IMR-90 (cell line): ENCODE measurements around the gene SLC8A1. TPM values are rescaled to one million over a fixed set of nuclear protein-coding genes. Genes with fewer than 3 reads are reported as not detected.
A peak's percentile ranks its signal among the peaks of the same experiment; 100 is the strongest.

Source experiments
- ATAC-seq: fragments of 200-7000 bp; cut with Tn5 transposase; 2 replicates; pipeline ENCODE4 v1.9.1; 2020; ENCODE audit warnings: low read depth, mild to moderate bottlenecking, moderate library complexity
- BruUV-seq: library from RNA; stranded (reverse); fragments of 400-500 nt; replicated peaks from 2 replicates; lab custom pipeline; 2021; lab: Mats Ljungman, UMichigan
- CTCF ChIA-PET: fragments of 300-600 bp; formaldehyde crosslinking; extraction: SDS; loops from one replicate; lab custom pipeline; 2021; ENCODE audit warnings: antibody characterized with exemption; lab: Yijun Ruan, JAX
- POLR2A ChIA-PET: fragments of 300-600 bp; sonication (Branson Sonifier 250); formaldehyde crosslinking; loops from one replicate; lab custom pipeline; 2022; ENCODE audit warnings: antibody characterized with exemption; ENCODE audit not compliant: unreplicated experiment; lab: Charles Lee
- DNase-seq: peaks from one replicate; pipeline ENCODE4 v3.0.0; 2013
- H2AFZ ChIP-seq: replicated peaks from 2 replicates; pipeline ENCODE3; 2013; ENCODE audit warnings: low read length, mild to moderate bottlenecking; ENCODE audit not compliant: poor library complexity
- H2AK5ac ChIP-seq: 2 replicates; pipeline ENCODE4 v1.6.1; 2013; ENCODE audit warnings: low read depth, low read length, inconsistent platforms
- H2AK9ac ChIP-seq: replicated peaks from 2 replicates; pipeline ENCODE3; 2013; ENCODE audit warnings: mild to moderate bottlenecking, low read depth, low read length, moderate library complexity; ENCODE audit not compliant: poor library complexity
- H2BK120ac ChIP-seq: 2 replicates; pipeline ENCODE4 v1.6.1; 2013; ENCODE audit warnings: low read depth, low read length, inconsistent platforms
- H2BK15ac ChIP-seq: 3 replicates; pipeline ENCODE4 v1.6.1; 2013; ENCODE audit warnings: low read depth, low read length, inconsistent platforms
- H2BK20ac ChIP-seq: 2 replicates; pipeline ENCODE4 v1.6.1; 2013; ENCODE audit warnings: low read depth, mild to moderate bottlenecking, inconsistent platforms, low read length, moderate library complexity
- H2BK5ac ChIP-seq: 2 replicates; pipeline ENCODE4 v1.6.1; 2013; ENCODE audit warnings: mild to moderate bottlenecking, low read depth, low read length, inconsistent platforms; ENCODE audit not compliant: poor library complexity, severe bottlenecking
- H3K14ac ChIP-seq: replicated peaks from 2 replicates; pipeline ENCODE4 v1.6.1; 2013; ENCODE audit warnings: low read depth, low read length, inconsistent platforms
- H3K18ac ChIP-seq: 2 replicates; pipeline ENCODE4 v1.6.1; 2013; ENCODE audit warnings: low read depth, low read length, control low read depth
- H3K23ac ChIP-seq: 2 replicates; pipeline ENCODE4 v1.6.1; 2013; ENCODE audit warnings: low read depth, low read length, inconsistent platforms
- H3K27ac ChIP-seq: 2 replicates; pipeline ENCODE4 v1.5.1; 2013; ENCODE audit warnings: mild to moderate bottlenecking, control low read depth, low read length; ENCODE audit not compliant: insufficient read depth
- H3K27me3 ChIP-seq: 2 replicates; pipeline ENCODE4 v1.6.1; 2013; ENCODE audit warnings: low read length; ENCODE audit not compliant: control insufficient read depth, insufficient read depth
- H3K36me3 ChIP-seq: 2 replicates; pipeline ENCODE4 v1.6.1; 2013; ENCODE audit warnings: low read length, mixed read lengths; ENCODE audit not compliant: control insufficient read depth, insufficient read depth
- H3K4ac ChIP-seq: 2 replicates; pipeline ENCODE4 v1.6.1; 2013; ENCODE audit warnings: low read depth, low read length, inconsistent platforms
- H3K4me1 ChIP-seq: 2 replicates; pipeline ENCODE4 v1.6.1; 2013; ENCODE audit warnings: low read length, mixed read lengths; ENCODE audit not compliant: control insufficient read depth, insufficient read depth
- H3K4me2 ChIP-seq: 2 replicates; pipeline ENCODE4 v1.6.1; 2013; ENCODE audit warnings: low read depth, mild to moderate bottlenecking, control low read depth, low read length, moderate library complexity
- H3K4me3 ChIP-seq: 2 replicates; pipeline ENCODE4 v1.5.1; 2013; ENCODE audit warnings: low read depth, mild to moderate bottlenecking, control low read depth, low read length, moderate library complexity; ENCODE audit not compliant: insufficient read depth
- H3K56ac ChIP-seq: 2 replicates; pipeline ENCODE4 v1.6.1; 2013; ENCODE audit warnings: low read length, inconsistent platforms; ENCODE audit not compliant: insufficient read depth; ENCODE audit errors: extremely low read depth
- H3K79me1 ChIP-seq, 2 experiments: 2 replicates each; pipeline ENCODE4 v1.6.1; 2013; ENCODE audit warnings: low read length in 2 of 2, inconsistent platforms in 1 of 2, low read depth in 1 of 2
- H3K9ac ChIP-seq: 2 replicates; pipeline ENCODE4 v1.6.1; 2013; ENCODE audit warnings: low read depth, low read length, control low read depth
- H3K9me1 ChIP-seq: 2 replicates; pipeline ENCODE4 v1.6.1; 2013; ENCODE audit warnings: low read length, inconsistent platforms; ENCODE audit not compliant: insufficient read depth
- H3K9me3 ChIP-seq: 2 replicates; pipeline ENCODE4 v1.6.1; 2013; ENCODE audit warnings: low read length; ENCODE audit not compliant: control insufficient read depth, insufficient read depth
- H4K20me1 ChIP-seq: 2 replicates; pipeline ENCODE4 v1.6.1; 2013; ENCODE audit warnings: low read length, inconsistent platforms; ENCODE audit not compliant: insufficient read depth
- H4K5ac ChIP-seq: 2 replicates; pipeline ENCODE4 v1.6.1; 2013; ENCODE audit warnings: mild to moderate bottlenecking, low read depth, low read length, control low read depth
- H4K8ac ChIP-seq, 2 experiments: 2 replicates each; pipeline ENCODE4 v1.6.1; 2013; ENCODE audit warnings: low read depth in 2 of 2, low read length in 2 of 2, control low read depth in 1 of 2, inconsistent platforms in 1 of 2
- H4K91ac ChIP-seq: 2 replicates; pipeline ENCODE4 v1.6.1; 2013; ENCODE audit warnings: low read depth, low read length, inconsistent platforms; ENCODE audit not compliant: insufficient read depth
- CEBPB ChIP-seq: IDR thresholded peaks from 2 replicates; pipeline ENCODE4 v1.6.1; 2012; ENCODE audit warnings: low read depth, low read length, improper control_type of control experiment
- CHD1 ChIP-seq: IDR thresholded peaks from 2 replicates; pipeline ENCODE4 v1.6.1; 2012; ENCODE audit warnings: low read depth, low read length, improper control_type of control experiment
- CTCF ChIP-seq: conservative IDR thresholded peaks from 2 replicates; pipeline ENCODE4 v1.5.1; 2012; ENCODE audit warnings: mild to moderate bottlenecking, low read depth, low read length, improper control_type of control experiment
- MAFK ChIP-seq: IDR thresholded peaks from 2 replicates; pipeline ENCODE4 v1.6.1; 2012; ENCODE audit warnings: low read depth, low read length, improper control_type of control experiment
- MXI1 ChIP-seq: IDR thresholded peaks from 2 replicates; pipeline ENCODE4 v1.6.1; 2012; ENCODE audit warnings: low read depth, mild to moderate bottlenecking, low read length, moderate library complexity, borderline replicate concordance
- POLR2A ChIP-seq: IDR thresholded peaks from 2 replicates; pipeline ENCODE4 v1.6.1; 2012; ENCODE audit warnings: mild to moderate bottlenecking, low read depth, low read length
- RAD21 ChIP-seq: IDR thresholded peaks from 2 replicates; pipeline ENCODE4 v1.6.1; 2012; ENCODE audit warnings: low read length, improper control_type of control experiment
- RCOR1 ChIP-seq: IDR thresholded peaks from 2 replicates; pipeline ENCODE4 v1.6.1; 2012; ENCODE audit warnings: mild to moderate bottlenecking, low read length, improper control_type of control experiment; ENCODE audit not compliant: insufficient replicate concordance
- RFX5 ChIP-seq: IDR thresholded peaks from 2 replicates; pipeline ENCODE4 v1.8.0; 2012; ENCODE audit warnings: low read depth, mild to moderate bottlenecking, low read length, moderate library complexity
- WGBS, 2 experiments: methylation state at CpG; one replicate each; pipeline versions ENCODE4 v1.1.5 to v1.1.7; 2013; ENCODE audit warnings: missing lambda C conversion rate in 2 of 2; ENCODE audit not compliant: insufficient read length in 1 of 2; ENCODE audit errors: extremely low coverage in 2 of 2; 5-methylcytosine and 5-hydroxymethylcytosine counted together
- dilution Hi-C: fragments of 300-500 bp; cut with HindIII; formaldehyde crosslinking; loops from one replicate; pipeline ENCODE4 v1.14.3; 2018; ENCODE audit warnings: low sequenced_read_pairs; ENCODE audit not compliant: unreplicated experiment
- in situ Hi-C: fragments of 300-500 bp; cut with MboI; formaldehyde crosslinking; loops from 3 replicates; pipeline ENCODE4 v1.14.3; 2019; ENCODE audit warnings: low sequenced_read_pairs, inconsistent platforms, mixed read lengths
- intact Hi-C: fragments of 100-400 bp; cut with micrococcal nuclease; formaldehyde crosslinking; loops from 2 replicates; pipeline ENCODE4 v1.10.0; 2022
- polyA plus RNA-seq, 3 experiments: library from polyadenylated mRNA; depleted of rRNA; stranded (reverse); fragments of >200 nt; gene quantifications; 2 replicates each; pipeline ENCODE4 v1.2.3, GENCODE V29; 2012; ENCODE audit warnings: low replicate concordance in 1 of 3
- total RNA-seq: library from RNA; depleted of rRNA; stranded (reverse); fragments of >200 nt; gene quantifications from 2 replicates; pipeline ENCODE4 v1.2.3, GENCODE V29; 2012
- TF ChIP-seq, protein P1 (sequence below): fragments of 150-350 bp; IDR thresholded peaks from 2 replicates; pipeline ENCODE4 v1.6.1; 2016; ENCODE audit warnings: low read depth, mild to moderate bottlenecking, low read length, moderate library complexity, borderline replicate concordance

SLC8A1 gene
- total and polyA plus RNA-seq, 2 of the 4 experiments (the other 2 are of a cell fraction), result 7.7 to 57.0 TPM

DNA sequence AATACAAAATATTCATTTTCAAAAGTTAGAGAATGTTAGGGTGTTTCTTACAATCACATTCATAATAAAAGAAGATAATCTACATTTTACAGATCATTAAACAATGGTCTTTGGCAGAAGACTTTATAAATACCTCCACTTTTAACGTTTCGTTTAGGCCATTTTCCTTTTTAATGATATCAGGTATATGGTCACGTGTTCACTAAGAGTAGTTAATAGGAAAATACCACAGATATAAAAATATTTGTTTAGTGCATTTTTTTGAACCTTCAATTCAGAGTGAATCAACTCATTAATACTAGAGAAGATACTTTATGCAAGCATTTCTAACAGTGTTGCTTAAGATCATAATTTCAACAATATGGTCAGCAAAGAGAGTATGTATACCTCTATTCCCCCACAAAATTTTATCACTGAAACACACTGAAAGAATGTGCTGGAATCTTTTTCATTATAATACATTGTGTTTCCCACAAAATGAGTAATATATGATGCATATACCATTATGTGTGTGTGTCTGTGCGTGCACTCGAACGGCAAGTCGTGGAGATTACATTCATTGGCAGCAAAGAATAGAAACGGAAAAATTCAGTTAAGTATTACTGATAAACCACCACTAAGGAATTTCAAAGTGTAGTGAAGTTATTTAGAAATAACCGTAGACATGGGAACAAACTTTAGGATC lies 353.0 kb downstream of the SLC8A1 start (continued):
- TF ChIP-seq, protein P1, sequence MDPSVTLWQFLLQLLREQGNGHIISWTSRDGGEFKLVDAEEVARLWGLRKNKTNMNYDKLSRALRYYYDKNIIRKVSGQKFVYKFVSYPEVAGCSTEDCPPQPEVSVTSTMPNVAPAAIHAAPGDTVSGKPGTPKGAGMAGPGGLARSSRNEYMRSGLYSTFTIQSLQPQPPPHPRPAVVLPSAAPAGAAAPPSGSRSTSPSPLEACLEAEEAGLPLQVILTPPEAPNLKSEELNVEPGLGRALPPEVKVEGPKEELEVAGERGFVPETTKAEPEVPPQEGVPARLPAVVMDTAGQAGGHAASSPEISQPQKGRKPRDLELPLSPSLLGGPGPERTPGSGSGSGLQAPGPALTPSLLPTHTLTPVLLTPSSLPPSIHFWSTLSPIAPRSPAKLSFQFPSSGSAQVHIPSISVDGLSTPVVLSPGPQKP, result no peak

- dilution Hi-C loops, result no loop called here
- Histone ChIP-seq H2BK15ac (peak overlapping the region; percentile 71; the same call in 1 of the 3 replicates), H4K8ac (peak overlapping the region; percentile 69 to 96), H2BK5ac (peak overlapping the region; percentile 100), H3K36me3 (no peaks in the 10 kb centered on the region), H3K18ac (peak overlapping the region; percentile 99), H4K20me1 (no peaks in the 10 kb centered on the region), H3K14ac (peak overlapping the region; percentile 93), H3K27me3 (no peaks in the 10 kb centered on the region), H2BK120ac (peak overlapping the region; percentile 100), H3K4me3 (no peak overlapping the region), H3K9me3 (no peaks in the 10 kb centered on the region), H3K9ac (peak overlapping the region; percentile 45; the same call in 1 of the 2 replicates), H2BK20ac (peak overlapping the region; percentile 96), H4K5ac (peak overlapping the region; percentile 96; the same call in 1 of the 2 replicates), H2AK9ac (no peak overlapping the region), H3K4me1 (peaks cover 28% of the 10 kb centered on the region), H2AK5ac (peak overlapping the region; percentile 76), H3K23ac (peak overlapping the region; percentile 88), H3K79me1 (peaks cover 5 to 15% of the 10 kb centered on the region in 2 experiments; a peak in 2 of 4 replicates), H3K4ac (peak overlapping the region; percentile 93; the same call in 1 of the 2 replicates), H2AFZ (no peak overlapping the region), H3K27ac (peak overlapping the region; percentile 66; the same call in 1 of the 2 replicates), H3K4me2 (no peak overlapping the region), H3K56ac (peak overlapping the region; percentile 88), H4K91ac (peak overlapping the region; percentile 88), H3K9me1 (peaks cover 10% of the 10 kb centered on the region)
- ChIA-PET POLR2A (no interaction called here), CTCF (no interaction called here)
- DNase-seq (peak; percentile 86), ATAC-seq (no peak)
- intact Hi-C loops, result no loop called here
- no CpG with 5 or more reads among the region's 2 CpGs for WGBS, 2 experiments
- BruUV-seq, result no TSS peak
- in situ Hi-C loops, result no loop called here
- TF ChIP-seq MAFK (no peak), RCOR1 (no peak), RAD21 (no peak), CTCF (no peak), POLR2A (no peak), RFX5 (no peak), CEBPB (peak; percentile 79), CHD1 (no peak), MXI1 (no peak)
- TF ChIP-seq, protein P1, result no peak
Measured at GRCh38 chr2:40097691-40098385, 354.1 kb downstream of the SLC8A1 start.
